Pancreas (tissue), 10 donors: ENCODE results near the gene MYMX. TPM values are rescaled to one million over a fixed set of nuclear protein-coding genes. Genes with fewer than 3 reads are reported as not detected.

Source experiments
- ATAC-seq, 4 donors: fragments of 200-7000 bp; cut with Tn5 transposase; one replicate each; pipeline versions ENCODE4 v1.8.0 to v1.9.1; 2020; ENCODE audit warnings: mild to moderate bottlenecking in 4 of 4, moderate library complexity in 4 of 4
- DNase-seq, 6 donors: peaks; one replicate each; pipeline ENCODE4 v3.0.0-alpha.2; 2020
- FAIRE-seq: peaks from 2 replicates; lab custom pipeline; 2012; peaks lifted over from hg19 to GRCh38; lab: Jason Lieb, UNC
- H3K27ac ChIP-seq, 4 donors: fragments of 200-600 bp; sonication (generic); 1 replicate in 3 of 4; 2 replicates in 1 of 4; pipeline versions ENCODE4 v1.5.0 to v1.8.0; 2020
- H3K27me3 ChIP-seq, 4 donors: fragments of 200-600 bp; one replicate each; pipeline ENCODE4 v1.8.0; 2021
- H3K36me3 ChIP-seq, 3 donors: fragments of 200-600 bp; sonication (generic) in 1 of 3; one replicate each; pipeline versions ENCODE4 v1.5.0 to v1.8.0; 2020 to 2021
- H3K4me1 ChIP-seq, 3 donors: fragments of 200-600 bp; one replicate each; pipeline ENCODE4 v1.8.0; 2021
- H3K4me3 ChIP-seq, 4 donors: fragments of 200-600 bp; sonication (generic) in 2 of 4; one replicate each; pipeline versions ENCODE4 v1.5.0 to v1.8.0; 2020 to 2021
- H3K9me3 ChIP-seq, 4 donors: fragments of 200-600 bp; one replicate each; pipeline ENCODE4 v1.8.0; 2021
- CTCF ChIP-seq, 4 donors: fragments of 200-600 bp; sonication (generic) in 3 of 4; IDR thresholded peaks; one replicate each; pipeline versions ENCODE4 v1.5.0 to v1.8.0; 2021; ENCODE audit warnings: antibody characterized with exemption in 4 of 4
- WGBS, 2 donors: extraction: QIAGEN DNeasy Blood & Tissue Kit; methylation state at CpG; one replicate each; pipeline ENCODE4 v1.1.7; 2013; 5-methylcytosine and 5-hydroxymethylcytosine counted together
- intact Hi-C, 3 donors: fragments of 100-400 bp; cut with DNase I; formaldehyde crosslinking; loops; one replicate each; pipeline versions ENCODE4 v1.11.1 to v1.14.2; 2022
- polyA plus RNA-seq, 2 donors: library from polyadenylated mRNA; stranded (reverse); fragments of 200-250 nt; gene quantifications; one replicate each; pipeline ENCODE4 v1.2.3, GENCODE V29; 2013
- total RNA-seq, 6 donors: library from RNA; stranded (reverse); fragmentation: NEBNext Ultra II Directional in 4 of 6; extraction: Animal tissue kit (Norgen Biotek cat#: 25700) in 4 of 6; gene quantifications; one replicate each; pipeline versions ENCODE4 v1.2.1 to v1.2.4, GENCODE V29; 2021 to 2023
- donor health status: healthy with polysubstance abuse.
- donor health status: DM: no; HTN: no; CAD: no; lungs with moderate emphysema.
- donor health status: DM: no; HTN: no; CAD: no.
- donor health status: control.
- donor health status: control.
- donor health status: Bipolar disorder and iron deficiency.
- donor health status: DM: yes; HTN: yes; CAD: no.
- donor health status: DM: no; HTN: no; CAD: no.
- donor health status: DM: no; HTN: no; CAD: no.
- donor health status: DM: yes; HTN: yes; CAD: no.

MYMX gene
- total and polyA plus RNA-seq, 8 donors: 0.34 to 4.3 (median 1.7) TPM

- no peaks in the 10 kb centered on the region for H3K27me3 ChIP-seq
- peaks cover 14 to 20% (median 18%) of the 10 kb centered on the region in 3 donors for H3K4me1 ChIP-seq
- intact Hi-C loops: loop anchor here in 1 of 3 donors (5.0 kb wide), 1 partner anchor 61 kb away; no protein-coding TSS in a partner anchor
- peak in 1 of 6 donors; percentile 35 for DNase-seq
- TF ChIP-seq CTCF (IDR thresholded peaks at IDR 0.05): no peak
- 78 to 81% methylated on average over 14 of the region's 14 CpGs for WGBS, 2 donors
- no peak overlapping the region for H3K4me3 ChIP-seq
- no peaks in the 10 kb centered on the region for H3K9me3 ChIP-seq
- peak overlapping the region; percentile 28 to 72 (median 54) for H3K27ac ChIP-seq
- no peak for FAIRE-seq
- H3K36me3 ChIP-seq: peaks cover 0 to 36% (median 5%) of the 10 kb centered on the region in 3 donors
- no peak for ATAC-seq
These were observed 16.9 kb downstream of the MYMX start for GRCh38 chr6:44233567-44234100.

GRCh38 chr6:44234101-44235025 lies 17.6 kb downstream of the MYMX start:
- Histone ChIP-seq H3K36me3 (peaks cover 0 to 36% (median 5%) of the 10 kb centered on the region in 3 donors), H3K27ac (peak overlapping the region; percentile 42 to 72 (median 65)), H3K9me3 (no peaks in the 10 kb centered on the region), H3K4me3 (no peak overlapping the region), H3K4me1 (peaks cover 14 to 20% (median 18%) of the 10 kb centered on the region in 3 donors), H3K27me3 (no peaks in the 10 kb centered on the region)
- WGBS, 2 donors: 32 to 40% methylated on average over 5 of the region's 5 CpGs
- DNase-seq (peak in 4 of 6 donors; percentile 53 to 87 (median 69)), ATAC-seq (peak in 3 of 4 donors; percentile 9 to 38 (median 30)), FAIRE-seq (no peak)
- intact Hi-C loops: loop anchor here in 2 of 3 donors (5.0 kb wide), 1 partner anchor 62 kb away; no protein-coding TSS in a partner anchor
- peak in 3 of 4 donors; percentile 36 to 50 (median 48) for TF ChIP-seq CTCF (IDR thresholded peaks at IDR 0.05)

DNA sequence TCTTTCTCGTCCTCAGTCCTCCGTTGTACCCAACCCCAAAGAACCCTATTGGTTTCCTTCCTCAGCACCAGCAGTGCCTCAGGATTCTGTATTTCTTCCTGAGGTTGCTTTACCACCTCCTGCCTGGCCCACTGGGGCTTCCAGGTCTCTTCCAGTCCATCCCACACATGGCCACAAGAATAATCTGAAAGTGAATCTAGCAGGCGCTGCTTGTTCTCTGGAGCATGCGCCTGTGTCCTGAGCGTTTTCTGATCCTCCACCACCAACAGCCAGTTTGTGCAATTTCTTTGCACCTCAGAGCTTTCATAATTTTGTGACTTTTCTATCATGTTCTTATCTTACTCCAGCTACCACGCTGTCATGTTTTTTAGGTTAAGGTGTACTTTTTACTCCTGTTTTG lies 18.5 kb downstream of the MYMX start:
- Histone ChIP-seq H3K27me3 (no peaks in the 10 kb centered on the region), H3K27ac (peak overlapping the region in 3 of 4 donors; percentile 64 to 72 (median 66)), H3K9me3 (no peaks in the 10 kb centered on the region), H3K4me1 (peaks cover 14 to 20% (median 18%) of the 10 kb centered on the region in 3 donors), H3K4me3 (no peak overlapping the region), H3K36me3 (peaks cover 0 to 28% (median 5%) of the 10 kb centered on the region in 3 donors)
- intact Hi-C loops: loop anchor here in 1 of 3 donors (5.0 kb wide), 1 partner anchor 63 kb away; no protein-coding TSS in a partner anchor
- ATAC-seq (no peak), FAIRE-seq (no peak), DNase-seq (no peak)
- 66 to 69% methylated on average over 6 of the region's 6 CpGs for WGBS, 2 donors
- TF ChIP-seq CTCF (IDR thresholded peaks at IDR 0.05): no peak

DNA sequence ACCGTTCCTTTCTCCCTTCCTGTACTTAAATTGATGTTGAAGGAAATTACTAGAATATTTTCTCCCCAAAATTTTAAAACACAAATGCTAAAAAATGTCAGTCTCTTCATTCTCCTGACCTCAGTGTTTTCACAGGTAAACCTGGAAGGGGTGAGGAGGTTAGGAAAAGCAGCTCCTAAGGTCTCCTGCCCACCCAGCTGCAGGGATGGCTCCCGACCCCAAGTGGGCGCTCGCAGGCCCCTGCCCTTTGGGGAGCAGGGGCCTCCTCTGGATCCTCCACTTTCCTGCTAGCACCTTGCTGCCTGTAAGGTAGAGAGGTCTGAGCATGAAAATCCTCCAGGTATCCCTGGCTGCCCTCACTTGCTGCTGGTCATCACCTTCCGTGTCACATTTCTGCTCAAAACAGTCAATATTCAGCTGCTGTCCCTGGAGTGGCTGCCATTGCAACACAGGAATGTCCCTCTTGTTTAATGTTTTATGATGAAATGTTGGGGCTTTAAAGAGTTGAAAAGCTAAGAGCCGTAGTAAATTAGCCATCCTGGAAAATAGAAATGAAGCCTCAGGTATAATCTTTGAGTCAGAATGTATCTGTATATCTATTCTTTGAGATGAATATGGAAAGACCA lies 19.3 kb downstream of the MYMX start:
- peak overlapping the region in 3 of 4 donors; percentile 91 to 97 (median 95) for H3K27ac ChIP-seq
- TF ChIP-seq CTCF (IDR thresholded peaks at IDR 0.05): no peak
- no peaks in the 10 kb centered on the region for H3K9me3 ChIP-seq
- no peak for DNase-seq
- peaks cover 0 to 23% (median 5%) of the 10 kb centered on the region in 3 donors for H3K36me3 ChIP-seq
- WGBS, 2 donors: 88 to 92% methylated on average over 6 of the region's 6 CpGs
- peaks cover 14 to 20% (median 18%) of the 10 kb centered on the region in 3 donors for H3K4me1 ChIP-seq
- ATAC-seq: no peak
- intact Hi-C loops: loop anchor here in 1 of 3 donors (5.0 kb wide), 1 partner anchor 64 kb away; no protein-coding TSS in a partner anchor
- no peaks in the 10 kb centered on the region for H3K27me3 ChIP-seq
- no peak overlapping the region for H3K4me3 ChIP-seq
- no peak for FAIRE-seq
